Body of pancreas (tissue), 4 donors: ENCODE measurements around the gene CHD6.

ENCODE experiments used
- CTCF ChIP-seq, 7 experiments: fragments of 450-650 bp in 4 of 7; fragments of 200-600 bp in 3 of 7; sonication (generic) in 3 of 7; IDR thresholded peaks; one replicate each; pipeline ENCODE4 v1.5.1; 2016 to 2019; ENCODE audit warnings: antibody characterized with exemption in 7 of 7
- POLR2A ChIP-seq, 3 donors: fragments of 450-650 bp; IDR thresholded peaks; one replicate each; pipeline ENCODE4 v1.6.1; 2016; ENCODE audit warnings: antibody characterized with exemption in 3 of 3, mild to moderate bottlenecking in 2 of 3

- TF ChIP-seq CTCF (IDR thresholded peaks at IDR 0.05) (no peak), POLR2A (IDR thresholded peaks at IDR 0.05) (no peak)
Measured at GRCh38 chr20:41533537-41534136, 84.5 kb downstream of the CHD6 start.
